Measurements from ENCODE around the gene GLB1L2.

GLB1L2 gene

GRCh38 chr11:134363161-134363560 lies 31.4 kb downstream of the GLB1L2 start:
- H3K27me3 ChIP-seq (ENCODE audit: insufficient read depth, low read length, poor library complexity, severe bottlenecking), result no peaks in the 10 kb centered on the region
- H3K4me3 ChIP-seq (ENCODE audit: low read length, poor library complexity, severe bottlenecking), result no peak overlapping the region
- H3K4me2 ChIP-seq (ENCODE audit: low read depth, low read length, poor library complexity, severe bottlenecking), result no peak overlapping the region
- no peak overlapping the region for H2AFZ ChIP-seq (ENCODE audit: low read length)
- no peaks in the 10 kb centered on the region for H3K9me3 ChIP-seq (ENCODE audit: insufficient read depth, low read depth, low read length)
- no peaks in the 10 kb centered on the region for H4K20me1 ChIP-seq (ENCODE audit: insufficient read depth, low read length, poor library complexity, severe bottlenecking)
- no peak overlapping the region for H3K9ac ChIP-seq (ENCODE audit: low read depth, low read length, poor library complexity, severe bottlenecking)
- H3K79me2 ChIP-seq (ENCODE audit: insufficient read depth, low read length), result no peaks in the 10 kb centered on the region
- H3K9me2 ChIP-seq (replicated peaks; ENCODE audit: low read depth, low read length), result no peaks in the 10 kb centered on the region
- H3K36me3 ChIP-seq (ENCODE audit: insufficient read depth, low read length), result no peaks in the 10 kb centered on the region
- H3K4me1 ChIP-seq (ENCODE audit: insufficient read depth, low read length, poor library complexity, severe bottlenecking), result peaks cover 22% of the 10 kb centered on the region
- no peak for TF ChIP-seq EZH2phosphoT487 (IDR thresholded peaks at IDR 0.05; ENCODE audit: borderline replicate concordance)
- no peak for TF ChIP-seq CTCF (conservative IDR thresholded peaks at IDR 0.05; ENCODE audit: low read length)
- H3F3A ChIP-seq (ENCODE audit: low read depth), result no peaks in the 10 kb centered on the region

- H3K4me2 ChIP-seq (ENCODE audit: low read depth, low read length, poor library complexity, severe bottlenecking), result no peak overlapping the region
- no peaks in the 10 kb centered on the region for H3K79me2 ChIP-seq (ENCODE audit: insufficient read depth, low read length)
- H3K36me3 ChIP-seq (ENCODE audit: insufficient read depth, low read length), result no peaks in the 10 kb centered on the region
- no peaks in the 10 kb centered on the region for H3K9me2 ChIP-seq (replicated peaks; ENCODE audit: low read depth, low read length)
- no peaks in the 10 kb centered on the region for H3K9me3 ChIP-seq (ENCODE audit: insufficient read depth, low read depth, low read length)
- H3K4me3 ChIP-seq (ENCODE audit: low read length, poor library complexity, severe bottlenecking), result no peak overlapping the region
- H3F3A ChIP-seq (ENCODE audit: low read depth), result no peaks in the 10 kb centered on the region
- no peak overlapping the region for H2AFZ ChIP-seq (ENCODE audit: low read length)
- H3K27me3 ChIP-seq (ENCODE audit: insufficient read depth, low read length, poor library complexity, severe bottlenecking), result no peaks in the 10 kb centered on the region
- no peaks in the 10 kb centered on the region for H4K20me1 ChIP-seq (ENCODE audit: insufficient read depth, low read length, poor library complexity, severe bottlenecking)
- no peak overlapping the region for H3K9ac ChIP-seq (ENCODE audit: low read depth, low read length, poor library complexity, severe bottlenecking)
- H3K4me1 ChIP-seq (ENCODE audit: insufficient read depth, low read length, poor library complexity, severe bottlenecking), result peaks cover 22% of the 10 kb centered on the region
- TF ChIP-seq EZH2phosphoT487 (IDR thresholded peaks at IDR 0.05; ENCODE audit: borderline replicate concordance) (no peak), CTCF (conservative IDR thresholded peaks at IDR 0.05; ENCODE audit: low read length) (no peak)
These were observed 31.8 kb downstream of the GLB1L2 start for GRCh38 chr11:134363592-134363991.

- H3K4me3 ChIP-seq (ENCODE audit: low read length, poor library complexity, severe bottlenecking), result no peak overlapping the region
- H3K9ac ChIP-seq (ENCODE audit: low read depth, low read length, poor library complexity, severe bottlenecking), result no peak overlapping the region
- H3K9me3 ChIP-seq (ENCODE audit: insufficient read depth, low read depth, low read length), result no peaks in the 10 kb centered on the region
- H3K4me2 ChIP-seq (ENCODE audit: low read depth, low read length, poor library complexity, severe bottlenecking), result no peak overlapping the region
- no peaks in the 10 kb centered on the region for H3K79me2 ChIP-seq (ENCODE audit: insufficient read depth, low read length)
- H3K27me3 ChIP-seq (ENCODE audit: insufficient read depth, low read length, poor library complexity, severe bottlenecking), result no peaks in the 10 kb centered on the region
- no peak for TF ChIP-seq EZH2phosphoT487 (IDR thresholded peaks at IDR 0.05; ENCODE audit: borderline replicate concordance)
- TF ChIP-seq CTCF (conservative IDR thresholded peaks at IDR 0.05; ENCODE audit: low read length), result no peak
- peaks cover 16% of the 10 kb centered on the region for H3K4me1 ChIP-seq (ENCODE audit: insufficient read depth, low read length, poor library complexity, severe bottlenecking)
- H3K36me3 ChIP-seq (ENCODE audit: insufficient read depth, low read length), result no peaks in the 10 kb centered on the region
- H3K9me2 ChIP-seq (replicated peaks; ENCODE audit: low read depth, low read length), result no peaks in the 10 kb centered on the region
- no peak overlapping the region for H2AFZ ChIP-seq (ENCODE audit: low read length)
- no peaks in the 10 kb centered on the region for H4K20me1 ChIP-seq (ENCODE audit: insufficient read depth, low read length, poor library complexity, severe bottlenecking)
- no peaks in the 10 kb centered on the region for H3F3A ChIP-seq (ENCODE audit: low read depth)
These were observed 32.5 kb downstream of the GLB1L2 start for GRCh38 chr11:134364261-134364660.
